Measurements from ENCODE around the gene PLA2R1. TPM values are rescaled to one million over a fixed set of nuclear protein-coding genes. Genes with fewer than 3 reads are reported as not detected.
A peak's percentile ranks its signal among the peaks of the same experiment; 100 is the strongest.

Gene PLA2R1
- polyA plus RNA-seq, 3 donors: not detected

DNA sequence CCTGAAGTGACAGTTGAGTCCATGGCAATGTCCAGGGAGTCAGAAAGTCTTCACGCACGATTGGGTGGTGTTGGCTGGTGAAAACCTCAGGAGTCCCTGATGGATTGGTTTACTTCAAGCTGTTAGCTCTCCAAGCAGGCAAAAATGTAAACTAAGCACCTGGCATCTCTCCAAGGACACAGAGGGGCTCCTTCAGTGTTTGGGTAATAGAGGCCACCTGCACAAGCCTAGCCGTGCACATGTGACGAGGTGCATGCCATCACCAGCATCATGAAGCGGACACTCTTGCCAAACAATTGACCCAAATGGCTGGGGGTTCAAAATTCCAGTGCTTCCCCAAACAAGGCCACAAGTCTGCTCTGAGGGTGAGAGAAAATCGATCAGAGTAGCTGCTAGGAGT is 159.7 kb downstream of the PLA2R1 start:
- Mint-ChIP-seq H3K4me1 (peaks cover 40% of the 10 kb centered on the region), H3K36me3 (peaks cover 17 to 25% of the 10 kb centered on the region in 2 donors), H3K9me3 (peaks cover 0 to 3% (median 0%) of the 10 kb centered on the region in 7 donors), H3K27ac (peak overlapping the region; percentile 4 to 98 (median 97)), H3K4me3 (peak overlapping the region; percentile 7 to 98), H3K27me3 (ENCODE audit: low read depth in 3 of 3) (no peaks in the 10 kb centered on the region)
- Histone ChIP-seq H3K27ac (ENCODE audit: low read depth in 1 of 2, low read length in 2 of 2) (peak overlapping the region; percentile 13 to 89), H3K9ac (ENCODE audit: insufficient read depth, low read length, poor library complexity, severe bottlenecking) (no peak overlapping the region), H3K27me3 (ENCODE audit: control insufficient read depth in 2 of 2, insufficient read depth in 2 of 2, low read length in 2 of 2) (no peaks in the 10 kb centered on the region), H3K9me3 (replicated peaks in 1 of 2; ENCODE audit: control insufficient read depth in 1 of 2, insufficient read depth in 1 of 2, low read length in 2 of 2) (no peaks in the 10 kb centered on the region), H3K36me3 (replicated peaks in 1 of 2; ENCODE audit: control insufficient read depth in 1 of 2, insufficient read depth in 2 of 2, low read length in 2 of 2) (peaks cover 5 to 21% of the 10 kb centered on the region in 2 donors), H3K4me3 (replicated peaks in 1 of 3; ENCODE audit: low read depth in 2 of 3, low read length in 3 of 3) (peak overlapping the region in 1 of 3 experiments; percentile 85), H3K4me1 (ENCODE audit: control insufficient read depth in 1 of 2, insufficient read depth in 2 of 2, low read length in 2 of 2) (peaks cover 34 to 46% of the 10 kb centered on the region in 2 donors), H4K20me1 (ENCODE audit: insufficient read depth, low read length) (peaks cover 12% of the 10 kb centered on the region), H3K79me2 (ENCODE audit: insufficient read depth, low read length) (peaks cover 42% of the 10 kb centered on the region), H3K4me2 (replicated peaks; ENCODE audit: extremely low read depth, low read length, poor library complexity, severe bottlenecking) (peak overlapping the region; percentile 95), H2AFZ (ENCODE audit: insufficient read depth, low read depth, low read length, poor library complexity, severe bottlenecking) (no peak overlapping the region)
- WGBS (ENCODE audit: insufficient coverage): 96% methylated on average over 4 of the region's 6 CpGs
- TF ChIP-seq, protein P1, sequence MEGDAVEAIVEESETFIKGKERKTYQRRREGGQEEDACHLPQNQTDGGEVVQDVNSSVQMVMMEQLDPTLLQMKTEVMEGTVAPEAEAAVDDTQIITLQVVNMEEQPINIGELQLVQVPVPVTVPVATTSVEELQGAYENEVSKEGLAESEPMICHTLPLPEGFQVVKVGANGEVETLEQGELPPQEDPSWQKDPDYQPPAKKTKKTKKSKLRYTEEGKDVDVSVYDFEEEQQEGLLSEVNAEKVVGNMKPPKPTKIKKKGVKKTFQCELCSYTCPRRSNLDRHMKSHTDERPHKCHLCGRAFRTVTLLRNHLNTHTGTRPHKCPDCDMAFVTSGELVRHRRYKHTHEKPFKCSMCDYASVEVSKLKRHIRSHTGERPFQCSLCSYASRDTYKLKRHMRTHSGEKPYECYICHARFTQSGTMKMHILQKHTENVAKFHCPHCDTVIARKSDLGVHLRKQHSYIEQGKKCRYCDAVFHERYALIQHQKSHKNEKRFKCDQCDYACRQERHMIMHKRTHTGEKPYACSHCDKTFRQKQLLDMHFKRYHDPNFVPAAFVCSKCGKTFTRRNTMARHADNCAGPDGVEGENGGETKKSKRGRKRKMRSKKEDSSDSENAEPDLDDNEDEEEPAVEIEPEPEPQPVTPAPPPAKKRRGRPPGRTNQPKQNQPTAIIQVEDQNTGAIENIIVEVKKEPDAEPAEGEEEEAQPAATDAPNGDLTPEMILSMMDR (IDR thresholded peaks at IDR 0.05): no peak
- intact Hi-C loops (cut with micrococcal nuclease): no loop called here
- DNase-seq: no peak

DNA sequence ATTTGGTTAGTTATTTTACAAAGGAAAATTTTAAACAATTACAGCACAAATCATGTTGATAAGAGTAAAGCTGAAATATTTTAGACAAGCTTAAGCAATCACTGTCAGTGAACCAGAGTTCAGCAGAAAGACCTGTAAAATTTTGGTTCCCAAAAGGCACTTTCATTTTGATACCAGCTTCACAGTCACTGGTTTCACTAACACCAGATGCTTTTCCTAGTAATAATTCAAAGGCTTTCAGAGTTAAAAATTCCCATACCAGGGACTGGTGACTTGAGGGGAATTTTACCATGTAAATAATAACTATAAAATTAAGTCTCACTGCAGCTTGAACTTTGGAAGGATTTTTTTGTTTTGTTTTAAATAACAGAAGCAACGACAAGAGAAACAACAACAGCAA is 162.1 kb downstream of the PLA2R1 start:
- Histone ChIP-seq H3K27ac (ENCODE audit: low read depth in 1 of 2, low read length in 2 of 2) (peak overlapping the region in 1 of 2 donors; percentile 48), H3K4me1 (ENCODE audit: control insufficient read depth in 1 of 2, insufficient read depth in 2 of 2, low read length in 2 of 2) (peaks cover 31 to 44% of the 10 kb centered on the region in 2 donors), H3K9me3 (replicated peaks in 1 of 2; ENCODE audit: control insufficient read depth in 1 of 2, insufficient read depth in 1 of 2, low read length in 2 of 2) (no peaks in the 10 kb centered on the region), H4K20me1 (ENCODE audit: insufficient read depth, low read length) (peaks cover 12% of the 10 kb centered on the region), H3K4me3 (replicated peaks in 1 of 3; ENCODE audit: low read depth in 2 of 3, low read length in 3 of 3) (no peak overlapping the region), H3K79me2 (ENCODE audit: insufficient read depth, low read length) (peaks cover 44% of the 10 kb centered on the region), H2AFZ (ENCODE audit: insufficient read depth, low read depth, low read length, poor library complexity, severe bottlenecking) (no peak overlapping the region), H3K27me3 (ENCODE audit: control insufficient read depth in 2 of 2, insufficient read depth in 2 of 2, low read length in 2 of 2) (no peaks in the 10 kb centered on the region), H3K9ac (ENCODE audit: insufficient read depth, low read length, poor library complexity, severe bottlenecking) (no peak overlapping the region), H3K4me2 (replicated peaks; ENCODE audit: extremely low read depth, low read length, poor library complexity, severe bottlenecking) (no peak overlapping the region), H3K36me3 (replicated peaks in 1 of 2; ENCODE audit: control insufficient read depth in 1 of 2, insufficient read depth in 2 of 2, low read length in 2 of 2) (peaks cover 5 to 44% of the 10 kb centered on the region in 2 donors)
- Mint-ChIP-seq H3K36me3 (peaks cover 24 to 36% of the 10 kb centered on the region in 2 donors), H3K27ac (no peak overlapping the region), H3K4me1 (peaks cover 38% of the 10 kb centered on the region), H3K27me3 (ENCODE audit: low read depth in 3 of 3) (no peaks in the 10 kb centered on the region), H3K4me3 (no peak overlapping the region), H3K9me3 (peaks cover 0 to 3% (median 0%) of the 10 kb centered on the region in 7 donors)
- TF ChIP-seq, protein P1 (IDR thresholded peaks at IDR 0.05): no peak
- WGBS (ENCODE audit: insufficient coverage): no CpG with 5 or more reads among the region's 1 CpG
- intact Hi-C loops (cut with micrococcal nuclease): no loop called here
- DNase-seq: no peak

All from CD14-positive monocyte (primary cell).